Gastroesophageal sphincter (tissue), 3 donors: ENCODE results near the gene NEDD9.

Source experiments
- POLR2A ChIP-seq, 2 donors: fragments of 450-650 bp; IDR thresholded peaks; one replicate each; pipeline ENCODE4 v1.6.1; 2017; ENCODE audit warnings: antibody characterized with exemption in 2 of 2, mild to moderate bottlenecking in 2 of 2, moderate library complexity in 1 of 2
- POLR2AphosphoS5 ChIP-seq: sonication (generic); formaldehyde crosslinking; IDR thresholded peaks from one replicate; pipeline ENCODE4 v1.6.1; 2017; ENCODE audit warnings: antibody characterized with exemption
- TF ChIP-seq, protein P1 (sequence below), 4 experiments: fragments of 200-600 bp in 2 of 4; fragments of 450-650 bp in 2 of 4; sonication (generic) in 1 of 4; IDR thresholded peaks; one replicate each; pipeline ENCODE4 v1.5.1; 2017 to 2019; ENCODE audit warnings: antibody characterized with exemption in 4 of 4, mild to moderate bottlenecking in 2 of 4, moderate library complexity in 2 of 4

DNA sequence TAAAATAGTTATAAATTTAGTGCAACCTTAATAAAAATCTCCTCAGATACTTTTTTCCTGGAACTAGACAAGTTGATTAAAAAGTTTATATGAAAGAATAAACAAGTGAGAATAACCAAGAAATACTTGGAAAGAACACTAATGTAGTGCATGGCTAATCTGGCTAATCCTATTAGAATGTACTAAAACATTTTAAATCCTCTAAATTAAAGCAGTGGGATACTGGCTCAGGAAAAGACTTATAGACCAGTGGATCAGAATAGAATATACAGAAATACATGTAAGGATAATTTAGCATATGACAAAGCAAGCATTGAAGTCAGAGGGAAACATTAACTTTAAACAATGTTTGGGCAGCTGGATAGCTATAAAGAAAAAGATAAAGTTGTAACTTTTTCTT lies 79.9 kb downstream of the NEDD9 start:
- TF ChIP-seq, protein P1, sequence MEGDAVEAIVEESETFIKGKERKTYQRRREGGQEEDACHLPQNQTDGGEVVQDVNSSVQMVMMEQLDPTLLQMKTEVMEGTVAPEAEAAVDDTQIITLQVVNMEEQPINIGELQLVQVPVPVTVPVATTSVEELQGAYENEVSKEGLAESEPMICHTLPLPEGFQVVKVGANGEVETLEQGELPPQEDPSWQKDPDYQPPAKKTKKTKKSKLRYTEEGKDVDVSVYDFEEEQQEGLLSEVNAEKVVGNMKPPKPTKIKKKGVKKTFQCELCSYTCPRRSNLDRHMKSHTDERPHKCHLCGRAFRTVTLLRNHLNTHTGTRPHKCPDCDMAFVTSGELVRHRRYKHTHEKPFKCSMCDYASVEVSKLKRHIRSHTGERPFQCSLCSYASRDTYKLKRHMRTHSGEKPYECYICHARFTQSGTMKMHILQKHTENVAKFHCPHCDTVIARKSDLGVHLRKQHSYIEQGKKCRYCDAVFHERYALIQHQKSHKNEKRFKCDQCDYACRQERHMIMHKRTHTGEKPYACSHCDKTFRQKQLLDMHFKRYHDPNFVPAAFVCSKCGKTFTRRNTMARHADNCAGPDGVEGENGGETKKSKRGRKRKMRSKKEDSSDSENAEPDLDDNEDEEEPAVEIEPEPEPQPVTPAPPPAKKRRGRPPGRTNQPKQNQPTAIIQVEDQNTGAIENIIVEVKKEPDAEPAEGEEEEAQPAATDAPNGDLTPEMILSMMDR (IDR thresholded peaks at IDR 0.05) = no peak
- TF ChIP-seq POLR2AphosphoS5 (no peak), POLR2A (IDR thresholded peaks at IDR 0.05) (no peak)
